OCI-M1 (cell line): ENCODE measurements around the gene MAS1L.

Experiments used
- DNase-seq: peaks from one replicate; lab custom pipeline; 2025; lab: John Stamatoyannopoulos, UW

The MAS1L gene, protein sequence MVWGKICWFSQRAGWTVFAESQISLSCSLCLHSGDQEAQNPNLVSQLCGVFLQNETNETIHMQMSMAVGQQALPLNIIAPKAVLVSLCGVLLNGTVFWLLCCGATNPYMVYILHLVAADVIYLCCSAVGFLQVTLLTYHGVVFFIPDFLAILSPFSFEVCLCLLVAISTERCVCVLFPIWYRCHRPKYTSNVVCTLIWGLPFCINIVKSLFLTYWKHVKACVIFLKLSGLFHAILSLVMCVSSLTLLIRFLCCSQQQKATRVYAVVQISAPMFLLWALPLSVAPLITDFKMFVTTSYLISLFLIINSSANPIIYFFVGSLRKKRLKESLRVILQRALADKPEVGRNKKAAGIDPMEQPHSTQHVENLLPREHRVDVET

DNA sequence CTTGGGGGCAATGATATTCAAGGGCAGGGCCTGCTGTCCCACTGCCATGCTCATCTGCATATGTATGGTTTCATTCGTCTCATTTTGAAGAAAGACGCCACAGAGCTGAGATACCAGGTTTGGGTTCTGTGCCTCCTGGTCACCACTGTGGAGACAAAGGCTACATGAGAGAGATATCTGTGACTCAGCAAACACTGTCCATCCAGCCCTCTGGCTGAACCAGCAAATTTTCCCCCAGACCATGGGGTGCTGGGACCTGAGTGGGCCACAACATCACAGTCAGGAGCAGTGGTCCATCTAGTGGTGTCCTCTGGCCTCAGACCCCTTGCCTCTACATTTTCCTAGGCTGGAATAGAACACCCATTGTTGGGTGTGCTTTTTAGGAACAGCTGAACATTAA lies at the start of gene MAS1L:
TSS of gene MAS1L (minus strand) at position 297 of the 400 bp plus-strand sequence. CDS start at position 243, 54 bp downstream.
- DNase-seq, result peak; percentile 68

- no peak for DNase-seq
Measured at GRCh38 chr6:29532320-29532951, 44.7 kb upstream of the MAS1L start.

DNA sequence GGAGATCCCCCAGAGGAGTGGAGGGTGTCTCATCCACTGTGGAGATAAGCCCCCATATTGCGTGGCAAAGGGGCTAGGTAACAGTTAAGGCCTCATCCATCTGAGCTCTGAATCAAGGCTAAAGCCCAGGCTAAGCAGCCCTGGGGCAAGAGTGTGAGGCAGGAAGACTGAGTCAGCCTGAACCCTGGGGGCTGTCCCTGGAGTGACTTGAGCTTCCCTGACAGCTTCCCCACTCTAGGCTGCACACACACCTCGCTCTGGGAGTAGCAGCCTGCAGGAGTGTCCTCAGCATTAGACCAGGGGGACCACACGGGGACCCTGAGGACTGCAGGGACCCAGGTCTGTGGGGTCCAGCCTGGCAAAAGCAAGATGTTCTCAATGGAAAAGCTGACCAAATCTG lies 43.9 kb upstream of the MAS1L start:
- no peak for DNase-seq

- DNase-seq, result no peak
Measured at GRCh38 chr6:29530671-29531310, 43.0 kb upstream of the MAS1L start.

GRCh38 chr6:29529956-29530355 lies 42.2 kb upstream of the MAS1L start:
- no peak for DNase-seq

DNA sequence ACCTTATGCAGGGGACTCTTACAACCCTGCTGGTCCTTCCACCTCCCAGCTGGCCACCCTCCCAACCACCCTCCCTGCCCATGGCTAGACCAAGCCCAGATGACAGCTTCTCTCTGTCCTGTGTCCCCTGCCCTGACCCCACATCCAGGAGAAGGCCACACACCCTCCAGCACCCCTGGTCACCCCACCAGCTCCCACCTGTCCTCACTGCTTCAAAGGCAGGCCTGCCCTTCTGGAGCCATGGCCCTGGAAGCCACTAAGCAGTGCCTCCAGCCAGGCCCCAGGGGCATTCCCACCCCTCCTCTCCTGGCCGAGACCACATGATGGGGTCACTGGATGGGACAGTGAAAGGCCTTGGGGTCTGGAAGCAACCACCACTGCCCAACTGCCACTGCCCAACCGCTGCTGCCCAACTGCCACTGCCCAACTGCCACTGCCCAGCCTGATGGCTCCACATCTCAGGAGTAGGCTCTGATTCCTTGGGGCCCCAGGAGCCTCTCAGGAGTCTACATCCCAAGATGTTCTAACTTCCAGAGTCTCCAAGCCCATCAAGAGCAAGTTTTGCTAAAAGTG lies 41.3 kb upstream of the MAS1L start:
- no peak for DNase-seq

- DNase-seq, result no peak
Measured at GRCh38 chr6:29528300-29528931, 40.7 kb upstream of the MAS1L start.

DNA sequence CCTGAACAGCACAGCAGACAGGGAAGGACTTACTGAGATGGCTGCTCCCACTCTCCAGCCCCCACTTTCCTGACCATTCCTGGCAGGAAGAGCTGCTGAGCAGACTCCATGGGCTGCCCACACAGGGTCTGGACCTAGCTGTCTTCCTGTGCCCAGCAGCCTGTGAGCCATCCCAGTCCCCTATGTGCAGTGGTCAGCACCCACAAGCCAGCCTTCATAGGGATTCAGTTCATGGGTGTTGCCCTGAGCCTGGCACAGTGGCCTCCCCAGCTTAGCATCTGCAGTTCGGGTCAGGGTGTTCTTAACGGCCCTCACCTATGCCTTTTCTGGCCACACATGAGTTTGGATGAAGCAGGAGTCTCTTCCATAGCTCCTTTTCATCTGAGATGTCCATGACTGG lies 39.8 kb upstream of the MAS1L start:
- no peak for DNase-seq

DNA sequence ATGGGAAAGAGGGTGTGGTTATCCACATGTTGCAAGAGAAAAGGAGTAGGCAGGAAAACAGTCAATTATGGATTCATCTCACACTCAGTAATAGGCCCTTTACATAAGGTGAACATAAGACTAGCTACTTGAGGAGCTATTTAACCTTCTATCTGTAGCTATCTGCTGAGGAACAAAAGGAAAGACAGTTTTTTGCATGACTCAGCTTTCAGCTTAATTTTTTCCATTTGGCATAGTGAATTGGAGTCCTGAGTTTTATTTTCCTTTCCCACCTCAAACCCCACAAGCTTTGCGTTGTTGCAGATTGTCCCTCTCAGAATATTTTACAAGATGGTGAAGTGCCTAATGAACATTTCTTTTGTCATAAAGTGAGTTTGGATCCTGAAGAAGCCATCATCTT lies 39.4 kb upstream of the MAS1L start:
- DNase-seq, result peak; percentile 24

DNA sequence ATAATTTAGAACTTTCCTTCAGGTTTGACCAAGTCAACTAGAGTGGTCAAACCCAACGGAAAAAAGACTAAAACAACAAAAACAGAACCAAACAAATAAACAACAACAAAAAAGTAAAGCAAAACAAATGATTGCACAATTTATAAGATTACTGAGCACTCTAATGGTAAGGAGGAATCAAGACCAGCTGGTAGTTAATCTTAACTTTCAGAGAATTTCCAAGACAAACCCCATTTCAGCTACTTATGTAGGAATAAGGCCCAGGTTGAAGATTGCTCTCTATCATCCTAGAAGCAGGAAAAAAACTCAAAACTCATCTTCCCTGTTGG lies 37.5 kb upstream of the MAS1L start:
- no peak for DNase-seq

DNA sequence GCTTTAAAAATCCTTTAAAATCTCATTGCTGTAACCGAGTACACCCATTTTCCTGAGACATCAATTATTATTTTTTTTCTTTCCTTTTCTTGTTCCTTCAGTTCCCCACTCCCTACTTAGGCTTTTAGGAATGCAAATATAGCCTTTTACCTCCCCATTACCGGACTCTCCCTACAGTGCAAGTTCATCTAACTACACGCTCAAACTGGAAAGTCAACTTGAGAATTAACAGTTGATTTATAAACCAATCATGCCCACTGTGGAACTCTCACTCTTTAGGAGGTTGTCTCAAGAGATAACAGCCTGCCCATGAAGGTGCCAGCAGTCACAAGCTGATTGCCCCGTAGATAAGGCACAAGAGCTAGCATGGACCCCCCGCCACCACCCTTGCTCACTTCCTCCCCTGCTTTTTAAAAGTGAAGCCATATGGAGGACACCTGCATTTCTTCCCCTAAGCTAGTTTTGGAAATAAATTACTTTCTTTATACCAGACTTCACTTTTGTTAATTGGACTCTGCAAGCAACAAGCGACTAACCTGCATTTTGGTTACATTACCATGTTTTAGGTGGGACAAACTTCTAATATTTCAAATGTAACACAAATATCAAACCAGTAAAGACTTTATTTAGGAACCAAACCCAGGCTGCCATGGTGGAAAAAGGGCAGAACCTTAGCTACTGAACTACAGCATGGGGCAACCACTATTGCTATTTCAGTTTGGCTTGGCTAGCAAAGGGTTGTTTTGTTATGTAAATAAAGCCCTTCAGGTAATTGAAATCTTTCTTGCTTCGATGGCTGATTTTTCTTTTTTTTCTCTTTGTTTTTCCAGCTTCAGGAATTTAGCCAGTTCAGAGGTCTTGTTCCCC lies 36.9 kb upstream of the MAS1L start:
- DNase-seq, result no peak

GRCh38 chr6:29524044-29524443 lies 36.3 kb upstream of the MAS1L start:
- DNase-seq, result no peak

DNA sequence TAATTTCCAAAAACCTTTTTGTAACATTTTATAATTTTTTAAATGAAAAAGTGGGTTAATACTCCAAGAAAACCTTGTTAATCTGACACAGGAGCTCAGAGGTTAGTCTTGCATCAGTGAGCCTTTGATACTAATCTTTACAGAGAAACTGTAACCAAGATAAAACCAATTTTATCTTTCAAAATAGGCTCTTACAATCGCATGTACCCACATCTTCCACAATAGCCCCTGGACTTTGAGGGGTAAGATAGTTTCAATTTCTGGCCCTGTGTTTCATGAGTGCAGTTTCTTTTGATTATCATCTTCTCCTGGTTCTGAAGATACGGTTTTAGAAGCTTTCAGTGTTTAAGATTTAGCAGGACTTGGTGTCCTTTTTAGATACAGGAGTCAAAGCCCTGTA lies 34.5 kb upstream of the MAS1L start:
- DNase-seq, result peak; percentile 29

DNA sequence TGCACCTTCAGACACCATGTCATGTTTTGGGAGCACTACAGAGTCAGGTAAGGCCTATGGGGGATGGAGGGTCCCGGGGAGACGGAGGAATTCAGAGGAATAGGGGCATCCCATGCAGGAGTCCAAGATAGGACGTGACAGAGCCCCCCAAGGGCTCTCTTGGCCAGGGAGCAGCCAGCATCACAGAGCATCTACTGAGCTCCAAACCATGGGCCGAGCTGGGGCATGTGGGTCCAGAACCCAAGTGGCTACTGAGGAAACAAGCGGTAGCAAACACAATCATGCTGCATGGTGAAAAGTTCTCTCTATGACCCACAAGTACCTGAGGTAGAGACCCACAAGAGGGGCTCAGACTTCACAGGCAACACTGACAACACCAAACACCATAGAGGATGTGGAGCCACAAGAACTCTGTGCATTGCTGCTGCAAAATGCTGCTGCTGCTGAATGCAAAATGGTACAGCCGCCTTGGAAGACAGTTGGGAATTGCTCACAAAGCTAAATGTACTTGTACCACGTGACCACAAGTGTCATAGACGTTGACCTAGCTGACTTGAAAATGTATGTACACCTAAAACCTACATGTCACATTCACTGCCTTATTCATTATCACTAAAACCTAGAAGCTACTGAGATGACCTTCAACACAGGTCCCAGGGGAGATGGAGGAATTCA lies 33.4 kb upstream of the MAS1L start:
- DNase-seq, result no peak

GRCh38 chr6:29520232-29520631 lies 32.5 kb upstream of the MAS1L start:
- DNase-seq, result no peak

DNA sequence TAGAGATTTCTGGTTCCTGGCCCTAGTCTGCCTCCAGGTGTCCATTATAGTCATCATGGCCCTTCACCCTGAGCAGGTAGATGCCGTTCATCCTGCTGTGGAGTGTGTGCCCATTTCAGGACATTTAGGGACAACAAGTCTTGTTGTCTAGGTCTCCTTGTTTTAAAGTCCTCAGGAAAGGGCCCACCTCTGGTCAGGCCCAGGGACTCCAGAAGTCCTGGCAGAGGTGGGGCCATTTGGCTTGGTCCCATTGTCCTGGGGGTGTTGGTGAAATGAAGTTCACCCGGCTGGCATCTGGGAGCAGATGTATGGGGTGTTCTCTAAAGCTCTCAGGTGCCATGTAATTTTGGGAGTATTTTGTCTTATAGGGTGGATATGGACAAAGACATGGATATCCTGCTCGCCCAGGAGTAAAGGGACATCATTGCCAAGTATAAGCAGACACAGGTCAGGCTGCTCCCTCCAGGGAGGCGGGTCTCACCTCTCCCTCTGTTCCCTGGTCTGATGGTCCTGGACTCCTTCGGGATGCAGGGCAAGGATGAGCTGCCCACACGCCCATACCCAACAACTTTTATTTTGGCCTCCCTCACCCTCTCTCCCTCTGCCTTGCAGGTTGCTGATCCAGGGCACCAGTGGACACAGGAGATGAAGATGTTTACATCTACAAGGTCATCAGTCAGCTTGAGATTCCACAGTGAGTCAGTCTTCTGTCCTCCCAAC lies 31.7 kb upstream of the MAS1L start:
- no peak for DNase-seq

DNA sequence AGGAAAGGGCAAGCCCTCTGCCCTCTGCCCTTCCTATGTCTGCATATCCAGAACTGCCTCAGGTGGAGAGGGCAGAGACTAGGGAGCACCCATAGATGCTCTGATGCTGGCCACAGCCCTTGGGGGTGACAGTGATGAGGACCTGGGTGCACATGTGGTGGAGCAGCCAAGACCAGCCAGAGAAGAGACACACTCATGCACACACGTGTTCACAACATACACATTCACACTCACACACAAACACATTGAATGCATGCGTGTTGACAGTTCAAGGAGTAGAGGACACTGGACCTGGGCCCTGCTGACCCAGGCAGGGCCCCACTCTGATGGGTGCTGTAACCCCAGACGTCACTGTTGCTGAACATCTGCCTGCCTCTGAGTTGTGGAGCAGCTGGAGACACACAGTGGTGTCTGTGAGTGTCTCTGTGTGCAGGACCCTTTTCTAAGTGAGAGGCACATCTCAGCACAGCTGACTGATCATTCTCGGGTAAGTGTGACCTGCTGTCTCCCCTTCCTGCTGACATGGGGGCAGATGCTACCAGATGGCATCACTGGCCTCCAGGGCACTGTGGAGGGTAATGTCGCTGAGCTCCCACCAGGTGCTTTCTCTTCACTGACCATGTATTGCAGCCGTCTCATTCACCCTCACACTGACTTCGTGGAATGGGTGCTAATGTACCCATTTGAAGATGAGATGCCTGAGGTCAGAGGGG lies 30.1 kb upstream of the MAS1L start:
- no peak for DNase-seq

GRCh38 chr6:29517245-29517644 lies 29.5 kb upstream of the MAS1L start:
- DNase-seq, result no peak

DNA sequence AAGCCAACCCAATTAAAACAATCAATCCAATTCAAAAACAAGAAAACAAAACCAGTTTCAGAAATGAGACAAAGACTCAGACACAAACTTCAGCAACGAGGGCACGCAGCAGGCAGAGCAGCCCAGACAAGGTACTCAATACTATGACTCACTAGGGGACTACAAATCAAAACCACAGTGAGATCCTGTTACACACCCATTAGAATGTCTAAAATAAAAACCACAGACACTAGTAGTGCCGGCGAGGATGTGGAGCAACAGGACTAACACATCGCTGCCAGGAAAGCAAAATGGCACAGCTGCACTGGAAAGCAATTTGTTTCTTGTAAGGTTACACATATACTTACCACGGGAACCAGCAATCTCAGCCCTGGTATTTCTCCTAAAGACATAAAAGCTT lies 28.4 kb upstream of the MAS1L start:
- DNase-seq, result peak; percentile 63
